Raji (cell line): ENCODE data around the gene CCDC28A.

Experiments used
- POLR2A ChIP-seq: IDR thresholded peaks from 2 replicates; pipeline ENCODE4 v1.6.1; 2011; ENCODE audit warnings: low read depth, low read length, control low read depth; ENCODE audit not compliant: insufficient read depth

CCDC28A gene

GRCh38 chr6:138814179-138814834 lies 40.7 kb downstream of the CCDC28A start:
- TF ChIP-seq POLR2A = no peak

- TF ChIP-seq POLR2A = no peak
Measured at GRCh38 chr6:138815221-138815620, 41.7 kb downstream of the CCDC28A start.

- TF ChIP-seq POLR2A = no peak
Measured at GRCh38 chr6:138815797-138816528, 42.4 kb downstream of the CCDC28A start.

GRCh38 chr6:138817799-138818198 lies 44.2 kb downstream of the CCDC28A start:
- no peak for TF ChIP-seq POLR2A

- TF ChIP-seq POLR2A = no peak
Measured at GRCh38 chr6:138818496-138819194, 45.1 kb downstream of the CCDC28A start.

- TF ChIP-seq POLR2A = no peak
Measured at GRCh38 chr6:138821519-138821918, 48.0 kb downstream of the CCDC28A start.

GRCh38 chr6:138824482-138825144 lies 51.0 kb downstream of the CCDC28A start:
- no peak for TF ChIP-seq POLR2A

GRCh38 chr6:138830248-138830647 lies 56.7 kb downstream of the CCDC28A start:
- no peak for TF ChIP-seq POLR2A

GRCh38 chr6:138832182-138832581 lies 58.6 kb downstream of the CCDC28A start:
- no peak for TF ChIP-seq POLR2A

GRCh38 chr6:138833816-138834539 lies 60.4 kb downstream of the CCDC28A start:
- no peak for TF ChIP-seq POLR2A

GRCh38 chr6:138837246-138837645 lies 63.7 kb downstream of the CCDC28A start:
- no peak for TF ChIP-seq POLR2A
